Spleen (tissue), 11 donors: ENCODE measurements around the gene PLCB1. TPM values are rescaled to one million over a fixed set of nuclear protein-coding genes. Genes with fewer than 3 reads are reported as not detected.

ENCODE experiments used
- DNase-seq: peaks from one replicate; pipeline ENCODE4 v3.0.0-alpha.2; 2020
- H3K27ac ChIP-seq, 8 donors: fragments of 200-600 bp; sonication (generic) in 7 of 8; 1 replicate in 4 of 8; 2 replicates in 4 of 8; pipeline versions ENCODE4 v1.5.0 to v1.8.0; 2016 to 2021; ENCODE audit warnings: inconsistent platforms in 4 of 8, mild to moderate bottlenecking in 4 of 8, moderate library complexity in 1 of 8
- H3K27me3 ChIP-seq, 7 donors: fragments of 200-600 bp; sonication (generic) in 6 of 7; replicated peaks in 1 of 7; 1 replicate in 4 of 7; 2 replicates in 3 of 7; pipeline versions ENCODE4 v1.5.0 to v1.8.0; 2016 to 2021; ENCODE audit warnings: inconsistent platforms in 3 of 7, mild to moderate bottlenecking in 1 of 7
- H3K36me3 ChIP-seq, 6 donors: fragments of 200-600 bp; sonication (generic) in 5 of 6; 1 replicate in 4 of 6; 2 replicates in 2 of 6; pipeline versions ENCODE4 v1.5.0 to v1.8.0; 2016 to 2021; ENCODE audit warnings: inconsistent platforms in 2 of 6
- H3K4me1 ChIP-seq, 6 donors: fragments of 200-600 bp; sonication (generic) in 5 of 6; 1 replicate in 3 of 6; 2 replicates in 3 of 6; pipeline versions ENCODE4 v1.5.0 to v1.8.0; 2016 to 2021; ENCODE audit warnings: inconsistent platforms in 3 of 6
- H3K4me3 ChIP-seq, 8 donors: fragments of 200-600 bp; sonication (generic) in 7 of 8; 1 replicate in 4 of 8; 2 replicates in 4 of 8; pipeline versions ENCODE4 v1.5.0 to v1.8.0; 2016 to 2021; ENCODE audit warnings: inconsistent platforms in 4 of 8, mild to moderate bottlenecking in 4 of 8, moderate library complexity in 2 of 8
- H3K9me3 ChIP-seq, 8 donors: fragments of 200-600 bp; sonication (generic) in 7 of 8; 1 replicate in 4 of 8; 2 replicates in 4 of 8; pipeline versions ENCODE4 v1.5.0 to v1.8.0; 2016 to 2021; ENCODE audit warnings: inconsistent platforms in 4 of 8
- CTCF ChIP-seq, 11 experiments: fragments of 200-600 bp in 7 of 11; fragments of 450-650 bp in 4 of 11; sonication (generic) in 4 of 11; IDR thresholded peaks in 8 of 11; conservative IDR thresholded peaks in 3 of 11; 1 replicate in 7 of 11; 2 replicates in 4 of 11; pipeline versions ENCODE4 v1.4.0 to v1.8.0; 2016 to 2021; ENCODE audit warnings: antibody characterized with exemption in 11 of 11, inconsistent platforms in 4 of 11, mild to moderate bottlenecking in 1 of 11
- POLR2A ChIP-seq, 3 donors: fragments of 450-650 bp; IDR thresholded peaks; one replicate each; pipeline ENCODE4 v1.5.1; 2017; ENCODE audit warnings: antibody characterized with exemption in 3 of 3, mild to moderate bottlenecking in 1 of 3
- POLR2AphosphoS5 ChIP-seq, 3 donors: sonication (generic); formaldehyde crosslinking; IDR thresholded peaks; one replicate each; pipeline ENCODE4 v1.5.1; 2017; ENCODE audit warnings: antibody characterized with exemption in 3 of 3
- WGBS, 5 donors: extraction: QIAGEN DNeasy Blood & Tissue Kit in 3 of 5; methylation state at CpG; one replicate each; pipeline versions ENCODE4 v1.1.5 to v1.1.7; 2013 to 2018; 5-methylcytosine and 5-hydroxymethylcytosine counted together
- intact Hi-C: fragments of 100-400 bp; cut with DNase I; formaldehyde crosslinking; loops from one replicate; pipeline ENCODE4 v1.15.0; 2023; ENCODE audit warnings: low total_unique reads
- polyA plus RNA-seq, 3 donors: library from polyadenylated mRNA; stranded (reverse); fragments of 200-250 nt; gene quantifications; one replicate each; pipeline ENCODE4 v1.2.1, GENCODE V29; 2013
- total RNA-seq, 7 donors: library from RNA; depleted of rRNA in 3 of 7; stranded (reverse); fragments of >200 nt in 3 of 7; fragmentation: NEBNext Ultra II Directional in 4 of 7; extraction: Animal tissue kit (Norgen Biotek cat#: 25700) in 4 of 7; gene quantifications; one replicate each; pipeline versions ENCODE4 v1.1.0 to v1.2.1, GENCODE V29; 2016 to 2021
- donor health status: healthy with polysubstance abuse.
- donor health status: DM: no; HTN: no; CAD: no; lungs with moderate emphysema.
- donor health status: DM: no; HTN: no; CAD: no.
- donor health status: Bipolar disorder and iron deficiency.
- donor health status: healthy.
- donor health status: DM: no; HTN: no; CAD: no.
- donor health status: DM: yes; HTN: yes; CAD: no.

PLCB1 gene
- total and polyA plus RNA-seq, 10 donors = 1.0 to 33.7 (median 16.2) TPM

GRCh38 chr20:8807480-8808201 lies 675.6 kb downstream of the PLCB1 start:
- Histone ChIP-seq H3K27me3 (peaks cover 0 to 5% (median 0%) of the 10 kb centered on the region in 7 donors), H3K4me1 (no peaks in the 10 kb centered on the region), H3K36me3 (no peaks in the 10 kb centered on the region), H3K4me3 (no peak overlapping the region), H3K9me3 (no peaks in the 10 kb centered on the region), H3K27ac (no peak overlapping the region)
- TF ChIP-seq POLR2A (IDR thresholded peaks at IDR 0.05) = no peak
- TF ChIP-seq POLR2AphosphoS5 (IDR thresholded peaks at IDR 0.05) = no peak
- TF ChIP-seq CTCF (IDR thresholded peaks at IDR 0.05 in 8 of 11, conservative IDR thresholded peaks at IDR 0.05 in 3 of 11) = no peak
- intact Hi-C loops = no loop called here
- 88 to 94% (median 88%) methylated on average over 4 of the region's 4 CpGs for WGBS, 5 donors
- no peak for DNase-seq

GRCh38 chr20:8808202-8808535 lies 676.1 kb downstream of the PLCB1 start:
- TF ChIP-seq POLR2AphosphoS5 (IDR thresholded peaks at IDR 0.05) = no peak
- no peak for TF ChIP-seq POLR2A (IDR thresholded peaks at IDR 0.05)
- 66 to 82% (median 74%) methylated on average over 5 of the region's 5 CpGs for WGBS, 5 donors
- Histone ChIP-seq H3K4me1 (no peaks in the 10 kb centered on the region), H3K27me3 (peaks cover 0 to 5% (median 0%) of the 10 kb centered on the region in 7 donors), H3K36me3 (no peaks in the 10 kb centered on the region), H3K27ac (no peak overlapping the region), H3K9me3 (no peaks in the 10 kb centered on the region), H3K4me3 (no peak overlapping the region)
- intact Hi-C loops = no loop called here
- DNase-seq = no peak

GRCh38 chr20:8809107-8809953 lies 677.3 kb downstream of the PLCB1 start:
- no peak overlapping the region for H3K27ac ChIP-seq
- peaks cover 0 to under 1% (median 0%) of the 10 kb centered on the region in 7 donors for H3K27me3 ChIP-seq
- H3K4me3 ChIP-seq = no peak overlapping the region
- intact Hi-C loops = no loop called here
- no peaks in the 10 kb centered on the region for H3K4me1 ChIP-seq
- no peaks in the 10 kb centered on the region for H3K9me3 ChIP-seq
- no peaks in the 10 kb centered on the region for H3K36me3 ChIP-seq
- TF ChIP-seq POLR2AphosphoS5 (IDR thresholded peaks at IDR 0.05) (no peak), CTCF (IDR thresholded peaks at IDR 0.05 in 8 of 11, conservative IDR thresholded peaks at IDR 0.05 in 3 of 11) (no peak), POLR2A (IDR thresholded peaks at IDR 0.05) (no peak)
- DNase-seq = no peak
- 89 to 95% (median 93%) methylated on average over 14 of the region's 14 CpGs for WGBS, 5 donors

- intact Hi-C loops = no loop called here
- Histone ChIP-seq H3K36me3 (no peaks in the 10 kb centered on the region), H3K27ac (peak overlapping the region in 1 of 8 donors; percentile 39), H3K27me3 (no peaks in the 10 kb centered on the region), H3K4me1 (no peaks in the 10 kb centered on the region), H3K4me3 (no peak overlapping the region), H3K9me3 (no peaks in the 10 kb centered on the region)
- 80 to 91% (median 88%) methylated on average over 11 of the region's 11 CpGs for WGBS, 5 donors
- no peak for DNase-seq
- no peak for TF ChIP-seq POLR2A (IDR thresholded peaks at IDR 0.05)
- TF ChIP-seq POLR2AphosphoS5 (IDR thresholded peaks at IDR 0.05) = no peak
- no peak for TF ChIP-seq CTCF (IDR thresholded peaks at IDR 0.05 in 8 of 11, conservative IDR thresholded peaks at IDR 0.05 in 3 of 11)
Observed at GRCh38 chr20:8811801-8812594, 679.9 kb downstream of the PLCB1 start.
